Articular chondrocyte of knee joint (primary cell): Measurements from ENCODE around the gene LIMD2. TPM values are rescaled to one million over a fixed set of nuclear protein-coding genes. Genes with fewer than 3 reads are reported as not detected.

ENCODE experiments used
- total RNA-seq: library from RNA; depleted of rRNA; stranded (reverse); fragments of >200 nt; gene quantifications from 2 replicates; pipeline ENCODE4 v1.2.3, GENCODE V29; 2012

The LIMD2 gene
- 2.2 and 2.7 TPM in 2 replicates for total RNA-seq

DNA sequence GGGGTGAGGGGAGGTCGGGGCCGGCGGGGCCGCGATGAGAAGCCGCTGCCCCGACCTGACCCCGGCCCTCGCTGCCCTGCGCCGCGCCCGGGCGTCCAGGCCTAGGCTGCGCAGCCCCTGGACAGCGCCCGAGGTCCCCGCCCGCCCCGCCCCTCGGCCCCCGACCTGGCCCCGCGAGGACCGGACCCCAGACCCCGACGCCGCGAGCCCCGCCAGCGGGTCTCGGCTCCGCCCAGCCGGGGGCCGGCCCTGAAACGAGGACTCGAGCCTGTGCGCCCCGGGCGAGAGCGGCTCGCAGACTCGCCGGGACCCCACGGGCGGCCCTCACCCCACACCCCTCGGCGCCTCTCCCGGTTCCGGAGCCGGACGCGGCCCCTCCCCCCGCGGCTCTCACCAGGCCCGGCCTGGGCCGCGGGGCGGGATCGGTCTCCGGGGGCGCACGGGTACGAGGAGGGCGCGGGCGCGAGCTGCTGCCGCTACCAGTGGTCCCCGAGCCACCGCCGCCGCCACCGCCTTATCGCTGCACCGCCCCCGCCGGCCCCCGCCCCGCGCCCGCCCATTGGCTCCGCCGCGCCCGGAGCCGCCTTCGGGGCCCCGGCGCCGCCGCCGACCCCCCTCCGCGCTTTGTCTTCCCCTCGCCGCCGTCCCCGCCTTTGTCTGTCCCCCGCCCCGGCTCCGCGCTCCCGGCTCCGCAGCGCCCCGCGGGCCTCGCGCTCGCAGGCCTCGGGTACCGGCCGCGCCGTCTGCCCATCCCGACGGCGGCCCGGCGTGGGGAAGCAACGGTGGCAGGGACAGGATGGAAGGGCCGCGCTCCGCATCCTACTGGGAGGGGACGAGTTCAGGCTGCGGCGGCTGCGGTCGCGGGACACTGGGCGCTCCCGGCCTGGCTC is at the start of gene LIMD2:
Gene LIMD2 (minus strand): TSS at position 488 of the 890 bp plus-strand sequence. CDS start 827 bp downstream, outside the sequence.

DNA sequence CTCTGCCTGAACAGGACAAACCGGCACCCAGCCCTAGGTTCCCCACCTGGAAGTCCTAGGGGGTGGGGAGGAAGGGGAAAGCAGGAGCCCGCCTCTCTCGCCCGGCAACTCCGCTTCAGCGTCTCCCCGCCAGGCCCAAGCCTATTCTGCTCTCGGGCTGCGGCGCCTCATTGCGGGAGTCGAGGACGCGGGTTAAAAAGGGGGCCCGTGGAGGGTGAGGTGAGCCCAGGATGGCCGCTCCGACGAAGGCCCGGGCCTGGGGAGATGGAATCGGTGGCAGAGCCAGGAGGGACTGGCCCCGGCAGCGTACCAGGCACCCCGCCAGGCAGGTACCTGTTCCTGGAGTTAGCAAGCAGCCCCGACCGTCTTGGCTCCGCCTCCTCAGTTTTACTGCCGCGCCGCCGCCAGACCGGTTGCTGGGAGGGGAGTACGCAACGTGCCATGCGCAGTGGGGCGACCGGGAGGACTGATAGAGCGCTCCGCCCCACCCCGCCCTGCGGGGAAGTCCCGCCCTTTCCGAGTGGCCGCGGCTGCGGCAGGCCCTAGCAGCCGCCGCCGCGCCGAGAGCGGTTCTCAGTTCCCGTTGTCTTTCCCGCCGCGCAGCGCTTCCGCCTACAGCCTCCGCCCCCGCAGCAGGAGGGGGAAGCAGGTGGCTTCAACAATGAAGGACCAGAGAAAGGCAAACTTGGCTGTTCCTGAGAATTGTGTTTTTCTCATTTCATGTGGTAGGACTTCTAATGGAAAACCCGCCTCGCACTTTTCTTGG is 41.7 kb upstream of the LIMD2 start, which contains the start of gene STRADA:
Gene STRADA (minus strand): TSS at position 392 of the 766 bp plus-strand sequence. CDS start 13,430 bp downstream, outside the sequence.

Other genes with a start within 250 kb of the LIMD2 start
- 0.91 and 0.97 TPM in 2 replicates for gene ACE, start 223.1 kb downstream of the LIMD2 start, total RNA-seq
- not detected in 2 replicates for gene KCNH6, start 176.8 kb downstream of the LIMD2 start, total RNA-seq
- gene DCAF7, start 149.6 kb downstream of the LIMD2 start, total RNA-seq, result 25.7 and 28.6 TPM in 2 replicates
- 16.9 and 19.1 TPM in 2 replicates for gene TACO1, start 99.2 kb downstream of the LIMD2 start, total RNA-seq
- gene MAP3K3, start 77.7 kb downstream of the LIMD2 start, total RNA-seq, result 32.3 and 33.9 TPM in 2 replicates
- 31.2 and 37.6 TPM in 2 replicates for gene STRADA, start 41.7 kb upstream of the LIMD2 start, total RNA-seq
- gene CCDC47, start 73.5 kb upstream of the LIMD2 start, total RNA-seq, result 68.4 and 72.0 TPM in 2 replicates
- 79.3 and 89.4 TPM in 2 replicates for gene DDX42, start 74.0 kb upstream of the LIMD2 start, total RNA-seq
- 69.6 and 74.1 TPM in 2 replicates for gene PSMC5, start 127.3 kb upstream of the LIMD2 start, total RNA-seq
- 41.1 and 46.3 TPM in 2 replicates for gene FTSJ3, start 127.5 kb upstream of the LIMD2 start, total RNA-seq
- 65.2 and 77.0 TPM in 2 replicates for gene SMARCD2, start 142.6 kb upstream of the LIMD2 start, total RNA-seq
- gene CSH2, start 173.6 kb upstream of the LIMD2 start, total RNA-seq, result not detected in 2 replicates
- gene GH2, start 181.8 kb upstream of the LIMD2 start, total RNA-seq, result not detected in 2 replicates
- gene CSH1, start 196.4 kb upstream of the LIMD2 start, total RNA-seq, result not detected in 2 replicates
- not detected in 2 replicates for gene CSHL1, start 211.1 kb upstream of the LIMD2 start, total RNA-seq
- not detected in 2 replicates for gene GH1, start 218.7 kb upstream of the LIMD2 start, total RNA-seq
- 7.5 and 14.1 TPM in 2 replicates for gene CD79B, start 232.2 kb upstream of the LIMD2 start, total RNA-seq